Measurements from ENCODE around the gene WIPF2. TPM values are rescaled to one million over a fixed set of nuclear protein-coding genes. Genes with fewer than 3 reads are reported as not detected.

The WIPF2 gene
- total and polyA plus RNA-seq, 2 of the 8 experiments (the other 6 are each of a cell fraction or from before 2014, with no cell fraction given) = 6.9 to 25.3 TPM

- no peak for TF ChIP-seq TBP (IDR thresholded peaks at IDR 0.05; ENCODE audit: low read depth, low read length)
- no peak for TF ChIP-seq SIRT6 (IDR thresholded peaks at IDR 0.05; ENCODE audit: low read length)
- TF ChIP-seq BCL11A (IDR thresholded peaks at IDR 0.05; ENCODE audit: low read depth in 2 of 2, low read length in 2 of 2) = no peak
- TF ChIP-seq SP2 (IDR thresholded peaks at IDR 0.05; ENCODE audit: low read length) = no peak
- TF ChIP-seq E2F6 (IDR thresholded peaks at IDR 0.05) = no peak
Observed at GRCh38 chr17:40264458-40265185, 45.5 kb downstream of the WIPF2 start (continued).
